HG02885 (cell line): ENCODE results near the gene ATG4B.
A peak's percentile ranks its signal among the peaks of the same experiment; 100 is the strongest.

Source experiments
- ATAC-seq: cut with Tn5 transposase; IDR thresholded peaks from one replicate; pipeline ENCODE4 v1.9.1; 2021; ENCODE audit warnings: mild to moderate bottlenecking; ENCODE audit not compliant: unreplicated experiment, poor library complexity

The ATG4B gene

DNA sequence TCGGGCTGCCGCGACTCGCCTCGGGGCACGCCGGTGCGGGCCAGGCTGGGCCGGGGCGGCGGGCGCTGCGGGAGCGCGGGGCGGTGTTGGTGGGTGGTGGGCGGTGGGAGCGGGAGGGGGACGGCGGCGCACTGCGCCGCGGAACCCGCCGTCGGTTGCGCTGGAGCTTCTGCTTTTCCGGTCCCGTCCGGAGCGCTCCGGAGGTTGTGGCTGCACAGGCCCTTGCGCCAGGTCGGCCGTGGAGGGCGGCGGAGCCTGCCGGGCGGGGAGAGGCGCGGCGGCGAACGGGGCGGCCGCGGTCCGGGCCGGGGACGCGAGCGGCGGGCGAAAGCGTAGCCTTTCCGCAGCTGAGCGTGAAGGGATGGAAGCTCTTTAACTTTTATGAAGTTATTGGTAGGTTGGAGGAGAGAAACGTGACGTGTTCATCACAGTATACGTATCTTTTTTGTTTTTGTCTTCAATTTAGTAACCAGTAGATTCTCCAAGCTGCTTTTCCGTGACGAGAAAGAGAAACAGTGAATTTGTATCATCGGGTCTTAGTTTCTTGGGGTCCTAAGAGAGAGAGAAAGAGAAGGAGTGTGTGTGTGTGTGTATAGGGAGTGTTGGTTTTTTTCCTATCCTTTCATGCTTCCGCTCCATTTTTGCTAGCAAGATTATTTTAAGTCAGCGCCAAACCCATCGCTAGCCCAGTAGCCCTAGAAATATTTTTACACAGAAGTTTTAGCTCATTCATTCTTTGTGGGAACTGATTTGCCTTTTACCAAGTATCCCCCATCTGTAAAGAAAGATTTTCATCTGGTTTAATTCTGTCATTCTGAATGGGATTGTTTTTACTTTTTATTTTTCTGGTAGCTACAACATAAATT is 535 bp downstream of the ATG4B start:
- peak; percentile 15 for ATAC-seq

DNA sequence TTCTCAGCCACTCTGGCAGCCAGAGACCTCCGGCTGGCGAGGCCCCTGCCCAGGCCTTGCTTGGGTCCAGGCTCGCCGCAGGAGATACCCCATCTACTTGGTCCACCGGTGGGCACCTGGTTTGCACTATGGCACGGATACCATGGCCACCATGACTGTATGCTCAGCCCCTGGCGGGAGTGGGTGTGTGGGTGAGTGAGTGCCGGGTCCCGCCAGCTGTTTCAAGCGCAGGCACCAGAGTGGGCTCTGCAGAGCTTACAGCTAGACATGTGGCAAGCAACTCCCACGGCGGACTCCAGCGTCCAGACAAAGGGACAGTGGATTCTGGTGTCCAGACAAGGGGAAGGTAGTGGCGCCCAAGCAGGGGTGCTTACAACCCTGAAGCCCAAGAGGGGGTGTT is 1.4 kb downstream of the ATG4B start:
- ATAC-seq, result no peak

DNA sequence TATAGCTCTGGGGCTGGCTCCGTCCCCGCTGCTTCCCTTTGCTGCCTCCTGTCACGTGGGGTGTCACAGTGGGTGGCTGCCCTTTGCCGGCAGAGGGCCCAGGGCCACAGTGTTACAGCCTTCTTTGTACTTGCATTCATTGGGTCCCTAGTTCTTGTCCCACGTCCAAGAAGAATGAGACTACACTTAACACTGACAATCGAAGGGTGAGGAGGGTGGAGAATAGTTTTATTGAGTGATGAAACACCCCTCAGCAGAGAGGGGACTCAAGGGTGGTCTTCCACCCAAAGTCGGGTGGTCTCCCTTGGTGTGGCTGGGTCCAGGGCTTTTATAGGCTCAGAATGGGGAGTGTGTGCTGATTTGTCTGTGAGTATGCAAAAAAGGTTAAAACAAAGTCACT is 1.9 kb downstream of the ATG4B start:
- no peak for ATAC-seq

DNA sequence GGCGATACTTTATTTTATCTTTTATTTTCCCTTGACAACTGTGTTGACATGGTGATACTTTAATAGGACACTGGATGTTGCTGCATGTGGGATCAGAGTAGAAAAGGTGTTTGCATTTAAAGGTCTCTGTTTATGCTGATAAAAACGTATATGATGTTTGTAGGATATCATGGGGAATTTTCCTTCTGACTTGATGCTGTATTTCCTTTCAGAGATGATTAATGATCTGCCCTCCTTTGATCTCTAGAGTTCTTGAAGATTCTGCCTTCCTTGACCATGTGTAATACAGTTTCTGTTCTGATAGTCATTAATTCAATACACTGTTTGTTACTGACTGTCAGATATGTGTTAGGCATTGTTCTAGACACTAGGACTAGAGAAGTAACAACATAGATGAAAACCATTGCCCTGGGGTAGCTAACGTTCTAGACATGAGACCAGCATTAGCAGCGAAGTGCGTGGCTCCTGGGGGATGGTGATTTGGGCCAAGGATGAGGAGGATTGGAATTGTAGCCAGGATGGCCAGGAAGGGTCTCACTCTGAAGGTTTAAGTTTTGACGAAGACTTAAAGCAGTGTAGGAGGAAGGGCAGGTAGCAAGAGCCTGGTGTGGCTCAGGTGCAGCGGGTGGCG is 2.8 kb downstream of the ATG4B start:
- ATAC-seq, result no peak

DNA sequence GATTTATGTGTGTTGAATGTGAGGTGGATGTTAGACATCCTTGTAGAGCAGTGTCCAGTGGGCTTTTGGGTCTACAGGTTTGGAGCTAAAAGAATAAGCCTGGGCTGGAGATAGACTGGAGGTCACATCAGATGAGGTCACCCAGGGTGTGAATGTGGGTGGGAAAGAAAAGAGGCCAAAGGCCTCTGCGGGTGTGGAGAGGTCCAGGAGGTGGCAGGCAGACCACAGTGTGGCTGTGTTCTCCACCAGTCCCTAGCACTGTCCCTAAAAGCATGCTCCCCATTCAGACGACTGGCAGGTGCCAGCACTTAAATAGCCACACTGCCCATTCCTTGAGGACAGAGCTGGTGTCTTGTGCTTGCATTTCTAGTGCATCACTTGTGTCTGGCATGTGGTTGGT is 4.1 kb downstream of the ATG4B start:
- ATAC-seq, result no peak

DNA sequence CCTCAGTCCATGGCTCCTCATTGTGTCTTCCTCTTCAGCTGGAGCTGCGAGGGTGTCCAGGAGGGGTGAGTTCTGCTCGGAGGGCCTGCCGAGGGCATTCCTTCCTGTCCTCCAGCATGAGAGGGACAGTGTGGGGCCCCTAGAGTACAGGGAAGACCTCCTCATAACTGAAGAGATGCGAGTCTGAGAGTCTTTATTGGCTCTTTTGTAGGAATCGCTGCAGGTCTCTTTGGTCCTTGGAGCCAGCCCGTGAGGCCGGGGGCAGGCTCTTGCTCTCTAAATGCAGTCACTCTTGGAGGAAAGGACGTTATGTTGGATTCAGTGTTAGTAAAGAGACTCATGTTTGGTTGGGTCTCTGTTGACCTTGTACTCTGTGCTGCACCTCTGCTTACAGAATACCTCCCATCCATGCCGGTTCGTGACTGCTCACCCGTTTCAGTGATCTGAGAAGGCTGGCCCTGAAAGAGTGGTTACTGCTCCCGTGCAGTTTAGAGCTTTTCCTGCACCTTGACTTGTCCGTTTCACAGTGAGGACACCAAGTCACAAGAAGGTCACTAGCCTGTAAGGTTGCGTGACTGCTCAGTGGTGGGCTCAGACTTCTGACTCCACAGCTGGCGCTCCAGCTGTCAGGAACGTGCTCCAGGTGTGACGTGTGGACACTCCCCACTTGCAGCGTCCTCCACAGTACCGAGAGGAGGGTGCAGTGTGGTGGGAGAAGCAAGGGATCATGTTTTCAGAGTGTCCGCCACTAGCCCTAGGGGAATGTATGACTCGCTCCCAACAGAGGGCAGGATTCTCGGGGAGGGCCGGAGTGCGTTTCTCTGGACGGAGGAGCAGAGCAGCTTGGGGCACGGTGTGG is 7.8 kb downstream of the ATG4B start:
- ATAC-seq, result no peak

DNA sequence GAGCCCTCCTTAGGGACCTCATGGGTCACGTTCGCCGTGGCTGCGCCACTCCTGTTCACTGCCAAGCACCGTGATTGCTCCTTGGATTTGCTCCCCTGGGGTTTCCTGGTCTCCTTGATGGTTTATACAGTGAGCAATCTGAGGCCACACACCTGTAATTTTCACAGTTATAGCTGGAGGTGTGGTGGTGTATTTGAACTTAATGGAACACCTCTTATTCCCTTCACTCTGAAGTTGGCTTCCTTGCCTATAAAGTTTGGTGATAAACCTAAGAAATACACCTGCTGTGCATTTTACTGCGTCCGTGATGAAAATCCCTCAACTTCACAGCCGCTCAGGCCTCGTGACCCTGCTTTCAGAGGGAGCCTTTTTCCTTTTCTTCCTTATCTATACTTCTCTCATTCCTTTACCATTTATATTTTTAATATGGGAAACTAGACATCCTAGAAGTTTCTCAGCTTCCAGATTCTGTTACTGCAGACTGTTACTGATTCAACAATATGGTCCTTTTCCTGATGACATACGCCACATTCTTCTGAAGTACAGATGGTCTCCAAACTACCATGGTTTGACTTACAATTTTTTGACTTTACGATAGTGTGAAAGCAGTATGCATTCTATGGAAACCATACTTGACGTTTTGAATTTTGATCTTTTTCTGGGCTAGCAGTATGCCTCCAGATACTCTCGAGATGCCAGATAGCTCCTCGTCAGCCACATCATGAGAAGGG is 8.6 kb downstream of the ATG4B start:
- no peak for ATAC-seq

DNA sequence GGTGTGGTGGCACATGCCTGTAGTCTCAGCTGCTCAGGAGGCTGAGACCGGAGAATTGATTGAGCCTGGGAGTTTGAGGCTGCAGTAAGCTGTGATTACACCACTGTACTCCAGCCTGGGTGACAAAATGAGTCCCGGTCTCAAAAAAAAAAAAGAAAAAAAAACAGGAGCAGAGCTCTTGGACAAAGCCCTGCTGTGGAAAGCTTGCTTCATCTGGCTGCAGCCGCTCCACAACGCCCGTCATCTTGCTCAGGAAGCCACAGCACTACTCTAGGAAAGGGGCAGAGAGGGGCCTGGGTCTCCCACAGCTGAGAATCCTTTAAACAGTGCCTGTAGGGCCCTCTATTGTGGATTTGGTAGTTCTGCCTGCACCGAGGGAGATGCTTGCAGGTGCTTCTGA is 11.0 kb downstream of the ATG4B start:
- ATAC-seq, result no peak

DNA sequence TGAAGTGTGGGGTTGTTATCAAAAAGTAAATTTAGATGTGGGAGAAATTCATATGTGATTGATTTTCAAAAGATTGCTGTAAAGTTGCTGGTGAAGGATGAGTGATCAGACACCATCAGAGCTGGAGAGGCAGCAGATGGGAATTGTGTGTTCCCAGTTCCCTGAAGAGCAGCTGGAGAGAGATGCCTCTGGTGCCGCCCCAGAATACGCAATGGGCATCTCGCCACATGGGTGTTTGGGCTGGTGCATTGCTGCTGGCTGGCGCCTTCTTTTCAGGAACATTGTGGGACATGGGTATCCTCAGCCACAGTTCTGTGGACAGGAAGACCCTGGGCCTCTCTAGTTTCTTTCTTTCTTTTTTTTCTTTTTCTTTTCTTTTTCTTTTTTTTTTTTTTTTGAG is 11.9 kb downstream of the ATG4B start:
- no peak for ATAC-seq

DNA sequence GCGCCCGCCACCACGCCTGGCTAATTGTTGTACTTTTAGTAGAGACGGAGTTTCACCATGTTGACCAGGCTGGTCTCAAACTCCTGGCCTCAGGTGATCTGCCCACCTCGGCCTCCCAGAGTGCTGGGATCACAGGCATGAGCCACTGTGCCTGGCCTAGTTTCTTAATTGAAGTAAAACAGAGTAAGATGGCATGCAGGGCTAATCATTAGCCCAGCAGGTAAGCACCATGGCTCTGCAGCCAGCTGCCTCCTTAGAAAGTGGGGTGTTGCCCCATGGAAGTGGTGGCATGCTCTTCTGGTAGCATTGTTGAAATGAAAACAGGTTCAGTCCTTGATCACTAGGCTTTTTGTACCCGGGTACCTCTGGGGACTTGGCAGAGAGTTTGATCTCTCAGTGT is 12.4 kb downstream of the ATG4B start:
- ATAC-seq, result no peak

DNA sequence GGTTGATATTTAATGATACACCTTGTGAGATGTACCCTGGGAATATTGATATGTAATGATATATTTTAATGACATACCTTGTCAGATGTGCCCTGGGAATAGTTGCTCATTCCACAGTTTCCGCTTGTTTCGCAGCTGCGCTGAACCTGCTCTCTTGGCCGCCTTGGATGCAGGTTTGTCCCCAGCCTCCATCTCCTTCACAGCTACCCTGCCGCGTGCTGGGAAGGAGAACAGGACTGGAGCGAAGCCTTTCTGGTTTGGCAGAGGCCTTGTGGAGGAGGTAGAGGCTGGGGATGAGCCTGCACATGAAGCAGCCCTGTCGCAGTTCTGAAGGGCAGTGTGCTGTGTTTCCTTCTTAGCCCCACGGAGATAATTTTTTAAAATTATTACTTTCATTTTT is 14.6 kb downstream of the ATG4B start:
- ATAC-seq, result no peak

DNA sequence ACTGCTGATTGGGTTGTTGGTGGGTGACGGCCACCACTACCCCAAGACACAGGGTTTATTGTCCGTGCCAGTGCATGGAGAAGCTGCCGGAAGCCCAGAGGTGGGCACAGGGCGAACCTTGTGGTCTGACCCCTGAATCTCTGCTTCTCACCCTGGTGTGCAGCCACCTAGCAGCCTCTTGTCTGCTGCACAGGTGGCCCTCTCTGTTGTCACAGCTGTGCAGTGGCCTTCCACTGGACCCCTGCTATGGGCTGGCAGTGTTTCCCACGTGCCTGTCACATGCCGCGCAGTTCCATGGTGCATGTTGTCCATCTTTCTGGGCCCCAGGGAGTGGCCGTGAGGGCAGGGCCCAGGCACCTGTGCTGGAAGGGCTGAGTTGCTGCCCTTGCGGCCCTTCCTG is 15.2 kb downstream of the ATG4B start:
- ATAC-seq, result no peak

DNA sequence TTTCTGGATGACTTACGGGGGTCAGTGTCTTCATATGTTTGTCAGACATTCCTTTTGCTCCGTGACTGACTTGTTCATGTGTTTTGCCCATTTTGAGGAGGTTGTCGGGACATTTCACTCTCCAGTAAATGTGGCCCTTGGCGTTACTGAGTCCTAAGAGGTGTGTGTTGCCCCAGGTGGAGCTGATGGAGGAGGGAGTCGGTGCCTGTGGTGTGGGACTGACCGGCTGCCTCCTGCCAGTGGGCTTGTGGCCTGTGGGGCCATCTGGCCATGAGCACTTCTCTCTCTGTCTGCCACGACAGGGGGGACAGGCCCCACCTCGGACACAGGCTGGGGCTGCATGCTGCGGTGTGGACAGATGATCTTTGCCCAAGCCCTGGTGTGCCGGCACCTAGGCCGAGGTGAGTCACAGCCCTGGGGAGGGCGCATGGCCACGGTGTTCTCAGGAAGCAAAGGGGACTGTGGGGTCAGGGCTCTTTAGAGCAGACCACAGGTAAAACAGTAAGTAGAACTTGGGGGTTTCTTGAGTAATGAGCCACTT is 15.8 kb downstream of the ATG4B start:
- ATAC-seq, result no peak

DNA sequence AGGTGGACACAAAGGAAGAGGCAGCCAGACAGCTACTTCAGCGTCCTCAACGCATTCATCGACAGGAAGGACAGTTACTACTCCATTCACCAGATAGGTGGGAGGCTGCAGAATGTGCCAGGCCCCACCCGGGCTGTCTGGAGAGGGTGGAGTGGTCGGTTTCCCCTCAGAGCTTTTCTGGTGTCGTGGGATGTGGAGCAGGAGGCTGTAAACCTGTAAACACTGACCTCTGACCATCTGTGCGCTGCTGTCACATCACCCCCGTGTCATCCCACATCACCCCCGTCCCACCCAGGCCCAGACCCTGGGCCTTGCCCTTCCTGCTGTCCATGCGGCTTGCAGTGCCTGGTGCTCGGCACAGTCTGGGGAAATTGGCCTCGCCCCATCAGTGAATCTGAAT is 17.1 kb downstream of the ATG4B start:
- no peak for ATAC-seq

DNA sequence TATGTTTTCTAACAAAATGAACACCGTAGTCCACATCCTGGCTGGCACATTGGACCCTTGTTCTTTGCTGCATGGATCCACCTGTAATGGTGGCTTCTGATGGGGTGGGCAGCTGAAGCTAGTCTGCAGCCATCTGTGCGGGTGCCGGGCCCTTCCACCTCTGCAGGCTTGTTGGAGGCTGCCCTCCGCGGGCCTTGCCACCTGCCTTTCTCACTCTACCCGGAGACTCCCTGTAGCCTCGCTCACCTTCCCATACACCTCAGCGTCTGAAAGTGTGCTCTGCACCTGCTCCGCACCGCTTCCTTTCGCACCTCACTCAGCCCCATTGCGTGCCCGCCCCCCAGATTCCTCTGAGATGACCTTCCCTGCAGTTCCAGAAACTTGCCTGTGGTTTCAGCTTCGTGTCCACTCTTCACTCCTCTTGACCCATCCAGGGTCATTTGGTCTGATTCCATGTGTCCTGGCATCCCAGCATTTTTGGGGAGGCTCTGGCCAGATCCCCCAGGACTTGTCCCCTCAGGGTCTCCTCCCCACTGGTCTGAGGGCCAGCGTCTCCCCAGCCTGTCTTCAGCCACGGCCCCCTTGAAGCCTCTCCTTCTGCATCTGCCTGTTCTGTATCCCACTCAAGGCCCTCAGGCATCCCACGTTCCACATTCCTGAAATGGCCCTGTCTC is 18.2 kb downstream of the ATG4B start:
- no peak for ATAC-seq

DNA sequence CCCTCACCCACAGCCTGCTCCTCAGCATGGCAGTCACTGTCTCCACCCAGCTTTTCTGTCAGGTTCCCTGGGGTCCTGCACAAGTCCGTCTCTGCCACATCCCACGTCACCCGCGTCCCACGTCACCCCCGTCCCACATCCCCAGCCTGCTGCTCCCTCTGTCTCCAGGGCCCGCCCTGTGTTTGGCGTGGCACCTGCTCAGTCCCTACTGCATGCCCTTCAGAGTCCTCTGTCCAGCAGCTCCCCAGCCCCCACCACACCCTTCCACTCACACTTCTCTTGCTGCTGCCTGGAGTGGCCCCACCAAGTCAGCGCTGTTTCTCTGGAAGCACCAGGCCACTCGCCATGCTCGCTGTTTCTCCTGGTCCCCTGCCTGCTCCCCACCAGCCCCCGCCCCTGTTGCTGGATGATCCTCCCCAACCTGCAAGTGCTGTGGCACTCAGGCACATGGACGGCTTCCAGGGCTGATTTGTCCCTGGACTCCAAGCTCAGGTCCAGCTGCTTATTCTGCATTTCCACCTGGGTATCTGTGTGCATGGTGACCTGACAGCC is 18.8 kb downstream of the ATG4B start:
- ATAC-seq, result no peak

DNA sequence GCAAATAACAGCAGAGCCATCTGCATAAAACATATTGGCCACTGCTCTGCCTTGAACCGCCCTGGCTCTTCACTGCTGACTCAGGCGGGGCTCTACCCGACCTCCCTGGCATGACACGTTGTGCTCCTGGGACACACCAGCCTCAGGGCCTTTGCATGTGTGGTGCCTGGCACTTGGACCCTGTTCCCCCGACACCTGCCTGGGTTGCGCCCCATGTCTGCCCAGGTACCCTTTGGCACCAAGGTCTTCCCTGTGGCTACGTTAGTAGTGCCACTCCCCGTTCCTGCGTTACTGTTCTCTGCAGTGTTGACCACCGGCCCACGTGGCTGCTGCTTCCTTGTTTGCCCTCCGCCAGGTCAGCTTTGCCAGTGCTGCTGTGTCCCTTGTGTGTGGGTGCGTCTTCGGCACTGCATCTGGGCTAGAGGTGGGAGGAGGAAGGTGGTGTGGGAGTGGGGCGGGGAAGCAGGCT is 20.3 kb downstream of the ATG4B start:
- no peak for ATAC-seq

DNA sequence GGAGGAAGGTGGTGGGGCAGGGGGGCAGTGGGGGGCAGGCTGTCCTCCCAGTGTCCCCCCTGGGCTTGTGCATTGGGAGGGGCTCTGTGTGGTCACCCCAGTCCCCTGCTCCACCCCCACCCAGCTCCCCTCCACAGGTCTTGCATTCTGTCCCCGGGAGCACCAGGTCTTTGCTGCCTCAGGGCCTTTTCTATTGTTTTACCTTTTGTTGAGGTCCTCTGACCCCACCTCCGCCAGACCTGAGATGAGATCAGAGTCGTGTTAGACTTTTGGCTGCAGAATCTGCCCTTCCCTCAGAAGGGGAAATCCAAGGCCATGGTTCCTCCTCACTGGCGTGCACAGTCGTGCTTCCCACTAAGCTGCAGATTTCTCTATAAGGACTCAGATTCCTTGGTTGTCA is 20.8 kb downstream of the ATG4B start:
- no peak for ATAC-seq

DNA sequence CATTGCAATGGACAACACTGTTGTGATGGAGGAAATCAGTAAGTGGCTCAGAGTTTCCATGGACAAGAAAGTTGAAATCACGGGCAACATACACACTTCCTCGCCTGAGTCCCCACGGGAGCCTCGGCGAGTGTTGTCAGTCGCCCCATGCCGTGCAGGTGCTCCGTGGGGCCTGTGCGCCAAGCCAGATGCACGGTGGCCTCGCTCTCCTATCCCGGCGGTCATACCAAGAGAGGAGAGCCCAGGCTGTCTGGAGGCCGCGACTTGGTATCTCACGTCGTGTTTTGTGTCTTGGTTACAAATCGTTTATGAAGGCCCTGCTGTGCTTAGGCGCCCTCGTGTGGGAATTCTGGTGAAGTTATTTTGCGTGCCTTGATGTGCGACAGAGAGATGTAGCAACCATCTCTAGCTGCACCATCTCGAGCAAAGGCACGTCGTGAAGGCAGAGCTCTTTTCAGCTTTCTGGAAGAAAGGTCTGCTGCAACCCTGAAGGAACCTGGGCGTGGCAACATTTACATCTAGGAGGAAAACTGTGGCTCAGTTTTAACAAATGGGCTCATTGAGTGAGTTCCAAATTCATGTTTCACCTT is 21.8 kb downstream of the ATG4B start:
- no peak for ATAC-seq
